HUDEP-2 (cell line): ENCODE data around the gene F8.
"Not testable (repeated sequence)": the region's sequence is repeated elsewhere in the genome, so short reads cannot be mapped to it uniquely, and the experiment has no call there.

ENCODE experiments used
- DNase-seq, 76 experiments: peaks; one replicate each; lab custom pipeline; 2025; ENCODE audit not compliant: unreplicated experiment in 76 of 76; lab: John Stamatoyannopoulos, UW

F8 gene

DNA sequence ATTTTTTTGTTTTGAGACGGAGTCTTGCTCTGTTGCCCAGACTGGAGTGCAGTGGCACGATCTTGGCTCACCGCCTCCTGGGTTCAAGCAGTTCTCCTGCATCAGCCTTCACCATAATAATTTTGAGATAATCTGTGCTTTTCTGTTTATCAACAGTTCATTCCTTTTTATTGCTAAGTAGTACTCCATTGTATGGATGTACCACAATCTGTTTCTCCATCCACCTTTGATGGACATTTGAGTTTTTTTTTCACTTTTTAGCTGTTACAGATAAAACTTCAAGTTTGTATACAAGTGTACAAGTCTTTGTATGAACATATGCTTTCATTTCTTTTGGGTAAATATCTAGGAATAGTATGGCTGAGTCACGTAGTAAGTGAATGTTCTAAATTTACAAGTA, 13.2 kb upstream of the F8 start:
- DNase-seq, result no peak

GRCh38 chrX:155031657-155032056, 9.1 kb upstream of the F8 start:
- no peak for DNase-seq

DNA sequence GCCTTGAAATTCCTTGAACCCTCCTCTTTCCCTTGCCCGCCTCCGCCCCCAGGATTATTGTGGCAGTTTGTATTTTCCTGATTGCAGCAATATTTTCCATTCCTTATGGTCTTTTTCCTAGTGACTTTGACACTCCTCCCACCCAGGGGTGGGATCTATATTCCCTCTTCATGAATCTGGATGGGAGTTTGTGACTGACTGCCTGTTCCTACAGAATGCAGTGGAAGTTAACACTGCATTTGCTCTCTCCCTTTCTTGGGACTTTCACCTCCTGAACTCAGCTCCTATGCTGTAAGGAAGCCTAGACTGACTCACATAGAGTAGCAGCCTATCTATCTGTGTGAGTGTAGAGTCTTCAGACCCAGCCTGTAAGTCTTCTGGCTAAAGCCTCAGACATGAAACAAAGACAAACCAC, 6.4 kb upstream of the F8 start:
- DNase-seq, result no peak

GRCh38 chrX:155028129-155028528, 5.6 kb upstream of the F8 start:
- peak in 2 of 76 experiments; percentile 1 to 2 for DNase-seq

GRCh38 chrX:155027509-155028066, 5.1 kb upstream of the F8 start:
- DNase-seq, result peak in 22 of 76 experiments; percentile 0 to 50 (median 9)

- peak in 75 of 76 experiments; percentile 5 to 93 (median 85) for DNase-seq
These were observed 4.4 kb upstream of the F8 start, which contains the start of gene FUNDC2 for GRCh38 chrX:155026727-155027508. FUNDC2 (plus strand) TSS chrX:155026844; CDS start chrX:155026939, 95 bp downstream.

- no peak for DNase-seq
These were observed 3.9 kb upstream of the F8 start for GRCh38 chrX:155026420-155026726.

DNA sequence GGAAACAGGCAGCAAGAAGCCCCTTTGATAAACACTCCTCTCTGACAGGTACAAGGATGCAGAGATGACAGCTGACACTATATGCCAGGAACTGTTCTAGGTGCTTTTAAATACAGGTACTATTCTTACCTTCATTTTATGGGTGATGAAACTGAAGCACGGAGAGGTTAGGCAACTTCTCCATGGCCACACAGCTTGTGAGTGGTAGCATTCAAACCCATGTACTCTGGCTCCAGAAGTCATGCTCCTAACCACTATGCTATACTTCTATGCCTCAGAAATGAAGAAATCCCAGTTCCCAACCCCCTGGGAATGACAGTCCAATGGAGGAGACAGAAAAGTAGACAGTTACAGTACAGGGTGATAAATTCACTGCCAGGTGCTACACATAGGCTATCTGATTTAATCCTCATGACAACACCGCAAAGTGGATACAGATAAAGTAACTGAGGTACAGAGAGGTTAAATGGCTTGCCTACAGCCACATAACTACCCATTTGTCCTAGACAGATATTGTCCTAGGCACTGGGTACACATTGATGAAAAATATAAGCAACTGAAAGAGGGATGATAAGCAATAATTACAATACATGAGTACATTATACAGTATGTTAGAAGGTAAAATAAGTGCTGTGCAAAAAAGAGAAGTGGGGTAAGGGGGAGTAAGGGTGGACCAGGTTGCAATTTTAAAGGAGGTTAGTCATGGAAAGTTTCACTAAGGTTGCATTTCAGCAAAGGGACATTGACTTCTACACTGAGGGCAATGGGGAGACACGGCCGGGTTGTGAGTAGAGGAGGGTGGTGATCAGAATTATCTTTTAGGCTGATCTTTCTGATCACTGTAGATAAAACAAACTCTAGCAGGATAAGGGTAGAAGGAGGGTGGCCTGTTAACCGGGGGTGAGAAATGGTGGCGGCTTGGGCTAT, 1.6 kb upstream of the F8 start:
- no peak for DNase-seq

DNA sequence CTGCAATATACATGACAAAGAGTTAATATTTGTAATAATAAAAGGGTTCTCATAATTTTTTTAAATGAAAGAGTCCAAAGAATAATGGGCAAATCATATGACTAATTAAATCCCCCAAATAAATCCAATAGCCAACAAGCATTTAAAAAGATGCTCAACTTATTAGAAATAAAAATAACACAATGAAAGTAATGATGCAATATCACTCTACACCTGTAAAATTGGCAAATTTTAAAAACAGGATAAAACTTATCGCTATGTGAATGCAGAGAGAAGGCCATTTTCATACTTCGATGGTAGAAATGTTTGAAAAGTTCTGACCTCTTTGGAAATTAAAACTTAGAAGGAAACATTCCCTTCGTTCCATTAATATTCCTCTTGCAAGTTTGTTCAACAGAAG, 1.9 kb downstream of the F8 start:
- no peak for DNase-seq

GRCh38 chrX:155009994-155010472, 12.5 kb downstream of the F8 start:
- DNase-seq, result no peak

GRCh38 chrX:155008578-155008977, 13.9 kb downstream of the F8 start:
- DNase-seq, result not testable (repeated sequence)

- DNase-seq, result not testable (repeated sequence)
These were observed 15.4 kb downstream of the F8 start for GRCh38 chrX:155006913-155007671.

DNA sequence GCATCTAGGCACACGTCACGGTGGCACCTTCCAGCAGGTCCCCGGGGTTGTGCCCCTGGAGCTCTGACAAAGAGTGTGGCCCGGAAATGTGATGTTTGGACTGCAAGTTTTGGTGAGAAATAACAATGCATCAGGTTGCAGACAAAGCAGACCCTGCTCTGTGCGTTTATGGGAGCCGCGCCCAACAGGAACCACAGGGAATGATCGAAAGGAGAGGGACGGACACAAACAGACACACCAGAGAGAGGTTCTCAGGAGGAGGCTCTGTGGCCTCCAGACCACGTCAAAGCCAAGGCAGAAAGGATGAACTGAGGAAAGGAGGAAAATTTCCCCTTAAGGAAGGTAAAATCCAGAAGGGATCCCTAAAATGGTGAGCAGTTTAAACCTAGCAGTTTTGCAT, 16.1 kb downstream of the F8 start:
- not testable (repeated sequence) for DNase-seq

- no peak for DNase-seq
These were observed 17.3 kb downstream of the F8 start for GRCh38 chrX:155005190-155005589.

- no peak for DNase-seq
These were observed 20.6 kb downstream of the F8 start for GRCh38 chrX:155001873-155002272.

- DNase-seq, result no peak
These were observed 21.7 kb downstream of the F8 start for GRCh38 chrX:155000841-155001240.

- no peak for DNase-seq
These were observed 24.2 kb downstream of the F8 start for GRCh38 chrX:154998204-154998880.

DNA sequence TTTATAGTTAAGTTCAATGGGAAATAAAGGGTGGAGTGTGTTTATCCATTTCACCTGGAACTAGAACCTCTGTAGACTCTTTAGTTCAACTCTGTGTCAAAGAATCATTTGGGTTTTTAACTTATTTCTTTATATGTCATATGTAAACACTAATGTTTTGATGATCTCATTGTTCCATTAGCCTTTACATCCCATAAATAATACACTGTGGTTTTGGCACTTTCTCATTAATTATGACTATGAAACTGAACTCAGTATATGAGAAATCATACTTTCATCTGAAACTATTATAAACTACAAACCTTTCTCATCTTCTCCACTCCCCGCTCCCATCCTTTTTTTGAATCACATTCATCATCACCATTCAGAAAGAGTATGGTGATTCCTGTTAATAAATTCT, 31.0 kb downstream of the F8 start:
- DNase-seq, result no peak

DNA sequence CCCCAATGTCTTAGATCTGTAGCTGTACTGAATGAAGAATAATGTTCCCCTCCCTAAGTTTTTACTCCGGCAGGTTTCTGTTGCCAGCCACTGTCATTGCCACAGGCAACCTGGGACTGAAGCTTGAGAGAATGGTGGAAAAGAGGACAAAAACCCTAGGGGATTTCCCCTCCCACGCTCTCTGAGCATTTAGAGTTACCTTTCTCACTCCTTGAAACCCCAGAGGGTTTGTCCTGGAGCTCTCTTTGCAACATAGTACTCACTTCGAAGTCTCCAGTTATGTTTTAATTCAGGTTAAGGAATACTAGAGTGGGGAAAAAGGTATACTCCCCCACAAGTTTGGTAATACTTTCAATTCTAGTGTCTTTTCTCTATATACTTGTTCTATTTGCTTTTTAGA, 31.5 kb downstream of the F8 start:
- no peak for DNase-seq

DNA sequence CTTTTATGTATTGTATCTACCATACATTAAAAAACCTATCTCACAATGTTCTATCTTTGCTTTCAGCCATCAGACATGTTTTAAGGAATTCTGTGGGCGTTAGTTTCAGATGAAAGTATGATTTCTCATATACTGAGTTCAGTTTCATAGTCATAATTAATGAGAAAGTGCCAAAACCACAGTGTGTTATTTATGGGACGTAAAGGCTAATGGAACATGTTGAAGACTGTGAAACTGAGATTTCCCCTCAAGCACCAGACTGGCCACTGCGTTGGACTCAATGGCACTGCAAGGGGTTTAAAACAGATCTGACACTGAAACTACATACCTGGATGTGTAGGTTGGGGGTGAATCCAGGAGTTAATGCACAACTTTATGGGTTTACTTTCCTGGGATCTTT, 32.0 kb downstream of the F8 start:
- no peak for DNase-seq
